ENCODE data around the gene SYT12.
"Not testable (repeated sequence)": the region's sequence is repeated elsewhere in the genome, so short reads cannot be mapped to it uniquely, and the experiment has no call there.

- TF ChIP-seq DZIP1 (CRISPR knock-in tag; IDR thresholded peaks at IDR 0.05); ZNF598 (CRISPR knock-in tag; IDR thresholded peaks at IDR 0.05; ENCODE audit: borderline replicate concordance); ZNF253 (CRISPR knock-in tag; IDR thresholded peaks at IDR 0.05; ENCODE audit: borderline replicate concordance): not testable (repeated sequence)
- TF ChIP-seq, protein P1, sequence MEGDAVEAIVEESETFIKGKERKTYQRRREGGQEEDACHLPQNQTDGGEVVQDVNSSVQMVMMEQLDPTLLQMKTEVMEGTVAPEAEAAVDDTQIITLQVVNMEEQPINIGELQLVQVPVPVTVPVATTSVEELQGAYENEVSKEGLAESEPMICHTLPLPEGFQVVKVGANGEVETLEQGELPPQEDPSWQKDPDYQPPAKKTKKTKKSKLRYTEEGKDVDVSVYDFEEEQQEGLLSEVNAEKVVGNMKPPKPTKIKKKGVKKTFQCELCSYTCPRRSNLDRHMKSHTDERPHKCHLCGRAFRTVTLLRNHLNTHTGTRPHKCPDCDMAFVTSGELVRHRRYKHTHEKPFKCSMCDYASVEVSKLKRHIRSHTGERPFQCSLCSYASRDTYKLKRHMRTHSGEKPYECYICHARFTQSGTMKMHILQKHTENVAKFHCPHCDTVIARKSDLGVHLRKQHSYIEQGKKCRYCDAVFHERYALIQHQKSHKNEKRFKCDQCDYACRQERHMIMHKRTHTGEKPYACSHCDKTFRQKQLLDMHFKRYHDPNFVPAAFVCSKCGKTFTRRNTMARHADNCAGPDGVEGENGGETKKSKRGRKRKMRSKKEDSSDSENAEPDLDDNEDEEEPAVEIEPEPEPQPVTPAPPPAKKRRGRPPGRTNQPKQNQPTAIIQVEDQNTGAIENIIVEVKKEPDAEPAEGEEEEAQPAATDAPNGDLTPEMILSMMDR (CRISPR knock-in tag; IDR thresholded peaks at IDR 0.05), result not testable (repeated sequence)
These were observed 33.6 kb upstream of the SYT12 start for GRCh38 chr11:66989360-66989759.

Data from HepG2 (cell line).